ENCODE measurements around the gene ITPRIP. TPM values are rescaled to one million over a fixed set of nuclear protein-coding genes. Genes with fewer than 3 reads are reported as not detected.

Gene ITPRIP
- total RNA-seq, 1 experiment from 2014 or later: 1.7 TPM

DNA sequence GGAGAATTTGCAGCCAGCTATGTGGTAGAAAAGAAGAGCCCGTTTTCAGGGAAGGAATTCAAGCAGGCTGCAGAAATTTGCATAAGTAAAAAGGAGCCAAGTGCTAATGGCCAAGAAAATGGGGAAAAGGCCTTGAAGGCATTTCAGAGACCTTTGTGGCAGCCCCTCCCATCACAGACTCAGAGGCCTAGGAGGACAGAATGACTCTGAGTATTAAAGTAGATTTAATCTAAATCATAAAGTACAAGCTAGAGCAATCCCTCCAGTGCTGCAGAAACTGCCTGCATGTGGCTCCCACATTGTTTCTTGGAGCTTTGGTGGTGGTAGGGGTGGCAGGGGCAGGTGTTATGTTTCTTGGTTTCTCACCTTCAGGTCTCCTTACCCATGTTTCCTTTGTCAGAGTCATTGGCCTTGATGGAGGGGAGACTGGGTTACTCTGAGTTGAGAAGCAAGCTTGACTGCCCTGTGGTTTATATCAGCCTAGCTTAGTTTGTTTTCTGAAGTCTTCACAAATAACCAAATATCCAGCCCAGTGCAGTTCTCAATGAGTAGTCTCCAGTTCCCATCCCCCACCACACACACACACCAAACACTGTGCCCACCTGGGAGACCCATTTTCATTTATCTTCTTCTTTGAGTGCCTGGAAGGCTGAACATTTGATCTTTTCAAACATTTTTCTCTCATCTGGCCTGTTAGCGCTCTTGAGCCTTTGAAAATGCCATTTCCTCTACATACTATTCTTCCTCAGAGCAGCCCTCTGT lies 34.5 kb downstream of the ITPRIP start:
- Mint-ChIP-seq H3K27me3 (ENCODE audit: unreplicated experiment) (no peaks in the 10 kb centered on the region), H3K27ac (ENCODE audit: unreplicated experiment) (no peak overlapping the region), H3K9me3 (ENCODE audit: low read depth, unreplicated experiment) (peaks cover 5% of the 10 kb centered on the region), H3K36me3 (ENCODE audit: insufficient read depth, unreplicated experiment) (peaks cover 8% of the 10 kb centered on the region), H3K4me3 (ENCODE audit: low read depth, unreplicated experiment) (no peak overlapping the region), H3K4me1 (ENCODE audit: low read depth, unreplicated experiment) (peaks cover 9% of the 10 kb centered on the region)
- no TSS peak for BruUV-seq (replicated peaks)
- intact Hi-C loops (cut with micrococcal nuclease; ENCODE audit: unreplicated experiment): no loop called here
- TF ChIP-seq, protein P1, sequence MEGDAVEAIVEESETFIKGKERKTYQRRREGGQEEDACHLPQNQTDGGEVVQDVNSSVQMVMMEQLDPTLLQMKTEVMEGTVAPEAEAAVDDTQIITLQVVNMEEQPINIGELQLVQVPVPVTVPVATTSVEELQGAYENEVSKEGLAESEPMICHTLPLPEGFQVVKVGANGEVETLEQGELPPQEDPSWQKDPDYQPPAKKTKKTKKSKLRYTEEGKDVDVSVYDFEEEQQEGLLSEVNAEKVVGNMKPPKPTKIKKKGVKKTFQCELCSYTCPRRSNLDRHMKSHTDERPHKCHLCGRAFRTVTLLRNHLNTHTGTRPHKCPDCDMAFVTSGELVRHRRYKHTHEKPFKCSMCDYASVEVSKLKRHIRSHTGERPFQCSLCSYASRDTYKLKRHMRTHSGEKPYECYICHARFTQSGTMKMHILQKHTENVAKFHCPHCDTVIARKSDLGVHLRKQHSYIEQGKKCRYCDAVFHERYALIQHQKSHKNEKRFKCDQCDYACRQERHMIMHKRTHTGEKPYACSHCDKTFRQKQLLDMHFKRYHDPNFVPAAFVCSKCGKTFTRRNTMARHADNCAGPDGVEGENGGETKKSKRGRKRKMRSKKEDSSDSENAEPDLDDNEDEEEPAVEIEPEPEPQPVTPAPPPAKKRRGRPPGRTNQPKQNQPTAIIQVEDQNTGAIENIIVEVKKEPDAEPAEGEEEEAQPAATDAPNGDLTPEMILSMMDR (IDR thresholded peaks at IDR 0.05; ENCODE audit: unreplicated experiment): no peak
- CTCF ChIA-PET: no interaction called here
- no peak for DNase-seq

DNA sequence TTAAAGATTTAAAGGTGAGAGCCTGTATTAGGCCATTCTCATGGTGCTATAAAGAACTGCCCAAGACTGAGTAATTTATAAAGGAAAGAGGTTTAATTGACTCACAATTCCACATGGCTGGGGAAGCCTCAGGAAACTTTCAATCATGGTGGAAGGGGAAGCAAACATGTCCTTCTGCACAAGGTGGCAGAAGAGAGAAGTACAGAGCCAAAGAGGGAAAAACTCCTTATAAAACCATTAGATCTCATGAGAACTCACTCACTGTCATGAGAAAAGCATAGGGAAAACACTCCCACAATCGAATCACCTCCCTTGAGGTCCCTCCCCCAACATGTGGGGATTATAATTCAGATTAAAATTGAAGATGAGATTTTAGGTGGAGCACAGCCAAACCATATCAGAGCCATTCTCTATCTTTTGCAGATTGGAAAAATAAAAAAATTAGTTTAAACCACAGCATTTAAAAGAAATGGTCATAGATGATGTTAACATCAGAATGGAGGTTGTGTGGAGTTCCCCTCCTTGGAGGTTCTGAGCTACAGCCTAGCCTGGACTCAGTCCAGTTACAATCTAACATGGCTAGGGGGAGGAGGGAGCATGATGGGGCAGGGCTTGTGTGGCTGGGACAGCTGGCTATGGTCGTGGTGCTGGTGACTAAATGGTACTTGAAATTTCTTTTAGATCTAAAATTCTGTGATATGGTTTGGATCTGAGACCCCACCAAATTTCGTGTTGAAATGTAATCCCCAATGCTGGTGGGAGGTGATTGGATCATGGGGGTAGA lies 36.2 kb downstream of the ITPRIP start:
- intact Hi-C loops (cut with micrococcal nuclease; ENCODE audit: unreplicated experiment): no loop called here
- Mint-ChIP-seq H3K4me1 (ENCODE audit: low read depth, unreplicated experiment) (peaks cover 9% of the 10 kb centered on the region), H3K27me3 (ENCODE audit: unreplicated experiment) (no peaks in the 10 kb centered on the region), H3K27ac (ENCODE audit: unreplicated experiment) (no peak overlapping the region), H3K9me3 (ENCODE audit: low read depth, unreplicated experiment) (peaks cover 5% of the 10 kb centered on the region), H3K36me3 (ENCODE audit: insufficient read depth, unreplicated experiment) (peaks cover 8% of the 10 kb centered on the region), H3K4me3 (ENCODE audit: low read depth, unreplicated experiment) (no peak overlapping the region)
- CTCF ChIA-PET: no interaction called here
- DNase-seq: no peak
- TF ChIP-seq, protein P1 (IDR thresholded peaks at IDR 0.05; ENCODE audit: unreplicated experiment): no peak
- no TSS peak for BruUV-seq (replicated peaks)

DNA sequence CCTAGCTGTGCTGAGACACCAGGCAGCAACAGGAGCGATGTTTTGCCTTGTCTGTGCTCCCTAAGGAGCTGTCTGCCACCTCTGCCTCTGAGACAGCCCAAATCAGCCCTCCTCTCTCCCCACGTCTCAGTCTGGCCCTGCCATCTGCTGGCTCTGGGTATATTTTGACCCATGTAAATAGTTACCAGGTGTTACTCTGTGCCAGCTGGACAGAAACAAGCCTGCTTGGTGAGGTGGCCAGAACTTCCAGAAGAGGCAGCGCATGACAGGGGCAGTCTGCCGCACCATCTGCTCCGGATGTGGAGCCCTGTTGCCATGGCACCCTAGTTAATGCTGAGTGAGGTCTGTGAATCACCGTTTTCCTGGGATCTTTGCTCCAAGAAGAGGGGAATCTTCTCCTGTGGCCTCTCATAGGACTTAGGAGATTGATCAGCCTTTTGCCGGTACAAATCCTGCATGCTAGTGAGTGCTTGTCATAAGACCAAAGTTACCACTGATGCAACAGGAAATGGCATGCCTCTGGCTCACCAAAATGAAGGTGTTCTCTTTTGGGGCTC lies 37.5 kb downstream of the ITPRIP start:
- Mint-ChIP-seq H3K4me3 (ENCODE audit: low read depth, unreplicated experiment) (no peak overlapping the region), H3K27me3 (ENCODE audit: unreplicated experiment) (no peaks in the 10 kb centered on the region), H3K27ac (ENCODE audit: unreplicated experiment) (no peak overlapping the region), H3K4me1 (ENCODE audit: low read depth, unreplicated experiment) (peaks cover 4% of the 10 kb centered on the region), H3K9me3 (ENCODE audit: low read depth, unreplicated experiment) (peaks cover 5% of the 10 kb centered on the region), H3K36me3 (ENCODE audit: insufficient read depth, unreplicated experiment) (peaks cover 5% of the 10 kb centered on the region)
- TF ChIP-seq, protein P1 (IDR thresholded peaks at IDR 0.05; ENCODE audit: unreplicated experiment): no peak
- CTCF ChIA-PET: no interaction called here
- no TSS peak for BruUV-seq (replicated peaks)
- DNase-seq: no peak
- intact Hi-C loops (cut with micrococcal nuclease; ENCODE audit: unreplicated experiment): no loop called here

DNA sequence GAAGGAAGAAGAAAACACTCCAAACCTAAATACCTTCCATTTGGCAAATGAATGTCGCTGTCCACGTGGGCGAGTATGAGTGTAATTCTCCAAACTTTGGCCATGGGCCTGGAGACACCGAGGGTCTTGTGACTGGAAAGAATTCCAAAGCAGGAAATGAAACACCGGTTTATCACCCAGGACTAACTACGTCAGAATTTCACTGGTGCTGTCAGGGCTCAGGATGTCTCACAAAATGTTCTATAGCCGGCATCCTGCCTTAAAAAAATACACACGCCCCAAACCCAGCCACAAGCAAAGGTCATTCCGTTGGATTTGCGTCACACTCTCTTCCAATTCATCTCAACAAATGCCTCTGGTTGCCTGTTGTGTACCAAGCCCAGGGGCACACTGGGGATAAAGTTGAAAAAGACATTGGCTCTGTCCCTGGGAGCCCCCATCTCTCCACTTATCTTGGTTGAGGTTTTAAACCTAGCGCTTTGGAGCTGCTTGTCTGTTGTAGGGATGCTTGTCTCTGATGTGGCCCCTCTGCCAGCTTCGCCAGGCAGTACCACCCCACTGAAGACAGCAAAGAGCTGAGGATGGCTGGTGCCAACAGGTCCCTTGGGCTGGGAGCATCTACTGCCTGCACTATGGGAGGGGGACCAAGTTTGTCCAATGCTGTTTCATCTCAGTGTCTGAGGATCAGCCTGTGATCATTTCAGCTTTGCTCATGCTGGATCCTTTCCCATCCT lies 38.1 kb downstream of the ITPRIP start:
- no TSS peak for BruUV-seq (replicated peaks)
- CTCF ChIA-PET: no interaction called here
- Mint-ChIP-seq H3K36me3 (ENCODE audit: insufficient read depth, unreplicated experiment) (no peaks in the 10 kb centered on the region), H3K4me3 (ENCODE audit: low read depth, unreplicated experiment) (no peak overlapping the region), H3K4me1 (ENCODE audit: low read depth, unreplicated experiment) (no peaks in the 10 kb centered on the region), H3K27ac (ENCODE audit: unreplicated experiment) (no peak overlapping the region), H3K27me3 (ENCODE audit: unreplicated experiment) (no peaks in the 10 kb centered on the region), H3K9me3 (ENCODE audit: low read depth, unreplicated experiment) (peaks cover 5% of the 10 kb centered on the region)
- DNase-seq: no peak
- TF ChIP-seq, protein P1 (IDR thresholded peaks at IDR 0.05; ENCODE audit: unreplicated experiment): no peak
- intact Hi-C loops (cut with micrococcal nuclease; ENCODE audit: unreplicated experiment): no loop called here
